ENCODE results near the gene PIP4K2A. TPM values are rescaled to one million over a fixed set of nuclear protein-coding genes. Genes with fewer than 3 reads are reported as not detected.

Gene PIP4K2A
- total and polyA plus RNA-seq, 2 donors (not counting 3 experiments of a cell fraction or from before 2014, with no cell fraction given), result 11.8 to 32.6 TPM

GRCh38 chr10:22697101-22697500, 17.3 kb downstream of the PIP4K2A start:
- no peak for DNase-seq (ENCODE audit: low read depth, low spot score)
- no peak for TF ChIP-seq EZH2 (IDR thresholded peaks at IDR 0.05; ENCODE audit: borderline replicate concordance, low read depth, low read length, severe bottlenecking)
- no peak for TF ChIP-seq FOS (IDR thresholded peaks at IDR 0.05; ENCODE audit: borderline replicate concordance, insufficient read depth, low read length)
- TF ChIP-seq, protein P1, sequence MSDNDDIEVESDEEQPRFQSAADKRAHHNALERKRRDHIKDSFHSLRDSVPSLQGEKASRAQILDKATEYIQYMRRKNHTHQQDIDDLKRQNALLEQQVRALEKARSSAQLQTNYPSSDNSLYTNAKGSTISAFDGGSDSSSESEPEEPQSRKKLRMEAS (IDR thresholded peaks at IDR 0.05; ENCODE audit: insufficient read depth, insufficient read length), result no peak
- TF ChIP-seq MYC (IDR thresholded peaks at IDR 0.05; ENCODE audit: low read depth, low read length), result no peak
- TF ChIP-seq, protein P2, sequence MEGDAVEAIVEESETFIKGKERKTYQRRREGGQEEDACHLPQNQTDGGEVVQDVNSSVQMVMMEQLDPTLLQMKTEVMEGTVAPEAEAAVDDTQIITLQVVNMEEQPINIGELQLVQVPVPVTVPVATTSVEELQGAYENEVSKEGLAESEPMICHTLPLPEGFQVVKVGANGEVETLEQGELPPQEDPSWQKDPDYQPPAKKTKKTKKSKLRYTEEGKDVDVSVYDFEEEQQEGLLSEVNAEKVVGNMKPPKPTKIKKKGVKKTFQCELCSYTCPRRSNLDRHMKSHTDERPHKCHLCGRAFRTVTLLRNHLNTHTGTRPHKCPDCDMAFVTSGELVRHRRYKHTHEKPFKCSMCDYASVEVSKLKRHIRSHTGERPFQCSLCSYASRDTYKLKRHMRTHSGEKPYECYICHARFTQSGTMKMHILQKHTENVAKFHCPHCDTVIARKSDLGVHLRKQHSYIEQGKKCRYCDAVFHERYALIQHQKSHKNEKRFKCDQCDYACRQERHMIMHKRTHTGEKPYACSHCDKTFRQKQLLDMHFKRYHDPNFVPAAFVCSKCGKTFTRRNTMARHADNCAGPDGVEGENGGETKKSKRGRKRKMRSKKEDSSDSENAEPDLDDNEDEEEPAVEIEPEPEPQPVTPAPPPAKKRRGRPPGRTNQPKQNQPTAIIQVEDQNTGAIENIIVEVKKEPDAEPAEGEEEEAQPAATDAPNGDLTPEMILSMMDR (IDR thresholded peaks at IDR 0.05; ENCODE audit: extremely low read depth in 1 of 2, insufficient read depth in 1 of 2, low read depth in 1 of 2, low read length in 2 of 2), result no peak
- TF ChIP-seq POLR2AphosphoS5 (IDR thresholded peaks at IDR 0.05; ENCODE audit: insufficient read depth, low read depth, low read length), result no peak
- TF ChIP-seq POLR2A (IDR thresholded peaks at IDR 0.05; ENCODE audit: low read depth, low read length), result no peak
- TF ChIP-seq JUN (IDR thresholded peaks at IDR 0.05; ENCODE audit: borderline replicate concordance, insufficient read depth, insufficient read length, low read depth), result no peak
- TF ChIP-seq GATA2 (IDR thresholded peaks at IDR 0.05; ENCODE audit: insufficient read depth, insufficient read length, low read depth, low read length), result no peak
- Histone ChIP-seq H3K79me2 (ENCODE audit: control insufficient read depth, insufficient read depth, low read length) (peaks cover 50% of the 10 kb centered on the region), H3K27me3 (ENCODE audit: control insufficient read depth in 2 of 2, insufficient read depth in 2 of 2, low read length in 2 of 2) (no peaks in the 10 kb centered on the region), H2AFZ (ENCODE audit: low read depth, low read length) (no peak overlapping the region), H3K9me3 (replicated peaks; ENCODE audit: control insufficient read depth, insufficient read depth, low read length) (no peaks in the 10 kb centered on the region), H3K36me3 (ENCODE audit: control insufficient read depth in 2 of 2, extremely low read depth in 1 of 2, insufficient read depth in 2 of 2, low read length in 2 of 2) (no peaks in the 10 kb centered on the region), H3K9me1 (replicated peaks; ENCODE audit: control insufficient read depth, extremely low read depth, insufficient read depth, low read length) (peaks cover 2% of the 10 kb centered on the region), H3K4me3 (replicated peaks in 1 of 3; ENCODE audit: insufficient read depth in 1 of 3, low read depth in 1 of 3, low read length in 3 of 3) (no peak overlapping the region), H3K4me2 (ENCODE audit: insufficient read depth, low read length) (no peak overlapping the region), H3K9ac (replicated peaks; ENCODE audit: extremely low read depth, insufficient read depth, low read length) (no peak overlapping the region), H3K4me1 (ENCODE audit: control insufficient read depth, extremely low read depth, insufficient read depth, low read length) (no peaks in the 10 kb centered on the region), H4K20me1 (replicated peaks; ENCODE audit: control insufficient read depth, extremely low read depth, insufficient read depth, low read length) (no peaks in the 10 kb centered on the region), H3K27ac (ENCODE audit: insufficient read depth, low read depth, low read length) (no peak overlapping the region)
- FAIRE-seq, result no peak
- BruUV-seq (replicated peaks), result no TSS peak
- dilution Hi-C loops (cut with MboI; ENCODE audit: extremely low pct_ligation_motif_present, low sequenced_read_pairs), result no loop called here
- ChIA-PET POLR2A (no interaction called here), CTCF (interaction anchor here (1.2 to 1.6 kb wide), 2 partner anchors 114 to 123 kb away, joined by 3 read pairs; no protein-coding TSS in a partner anchor)
- intact Hi-C loops (cut with micrococcal nuclease), result no loop called here
